Activated CD8-positive, alpha-beta T cell treated with anti-CD3 and anti-CD28 coated beads, Interleukin-2, amount 10 ng/mL, durations not matched to agents 7 days and 5 days (primary cell): ENCODE data around the gene WNT6. TPM values are rescaled to one million over a fixed set of nuclear protein-coding genes. Genes with fewer than 3 reads are reported as not detected.
A peak's percentile ranks its signal among the peaks of the same experiment; 100 is the strongest.

Experiments
- ATAC-seq: fragments of 150-1000 bp; cut with Tn5 transposase; one replicate; pipeline ENCODE4 v1.10.0; 2021; ENCODE audit warnings: moderate library complexity
- CTCF ChIA-PET: fragments of 350-600 bp; sonication (Branson Sonifier 250); formaldehyde crosslinking; loops from one replicate; lab custom pipeline; 2021; ENCODE audit warnings: antibody characterized with exemption; lab: Charles Lee
- POLR2A ChIA-PET: fragments of 350-600 bp; sonication (Branson Sonifier 250); formaldehyde crosslinking; loops from one replicate; lab custom pipeline; 2021; ENCODE audit warnings: antibody characterized with exemption; lab: Charles Lee
- DNase-seq: peaks from one replicate; pipeline ENCODE4 v3.0.0-alpha.2; 2020
- H3K27ac Mint-ChIP-seq: one replicate; pipeline ENCODE4 v1.8.0; 2021; ENCODE audit warnings: mild to moderate bottlenecking, mixed read lengths
- H3K27me3 Mint-ChIP-seq: one replicate; pipeline ENCODE4 v1.8.0; 2021; ENCODE audit warnings: low read depth, mixed read lengths
- H3K36me3 Mint-ChIP-seq: one replicate; pipeline ENCODE4 v1.8.0; 2021; ENCODE audit warnings: low read depth, mixed read lengths
- H3K4me1 Mint-ChIP-seq: one replicate; pipeline ENCODE4 v1.8.0; 2021; ENCODE audit warnings: low read depth, mixed read lengths
- H3K4me3 Mint-ChIP-seq: one replicate; pipeline ENCODE4 v1.8.0; 2021; ENCODE audit warnings: mild to moderate bottlenecking, mixed read lengths
- H3K9me3 Mint-ChIP-seq: one replicate; pipeline ENCODE4 v1.8.0; 2022; ENCODE audit warnings: mixed read lengths; ENCODE audit not compliant: insufficient read depth
- total RNA-seq, 2 experiments: library from RNA; stranded (reverse); gene quantifications; one replicate each; pipeline ENCODE4 v1.2.3, GENCODE V29; 2021

WNT6 gene
- total RNA-seq, 2 experiments from 2014 or later, result not detected

- ATAC-seq (no peak), DNase-seq (no peak)
- no peak overlapping the region for H3K27ac Mint-ChIP-seq
- no peaks in the 10 kb centered on the region for H3K36me3 Mint-ChIP-seq
- peaks cover 16% of the 10 kb centered on the region for H3K4me1 Mint-ChIP-seq
- POLR2A ChIA-PET, result interaction anchor here (0.6 to 1.0 kb wide), 2 partner anchors 9 to 12 kb away, joined by 3 read pairs; no protein-coding TSS in a partner anchor
- no peaks in the 10 kb centered on the region for H3K9me3 Mint-ChIP-seq
- CTCF ChIA-PET, result interaction anchor here (1.0 to 22.4 kb wide), 4 partner anchors 7 to 92 kb away, joined by 3 to 930 read pairs (median 60); no protein-coding TSS in a partner anchor
- no peak overlapping the region for H3K4me3 Mint-ChIP-seq
- peaks cover 55% of the 10 kb centered on the region for H3K27me3 Mint-ChIP-seq
Measured at GRCh38 chr2:218888341-218888740, 28.7 kb downstream of the WNT6 start.

DNA sequence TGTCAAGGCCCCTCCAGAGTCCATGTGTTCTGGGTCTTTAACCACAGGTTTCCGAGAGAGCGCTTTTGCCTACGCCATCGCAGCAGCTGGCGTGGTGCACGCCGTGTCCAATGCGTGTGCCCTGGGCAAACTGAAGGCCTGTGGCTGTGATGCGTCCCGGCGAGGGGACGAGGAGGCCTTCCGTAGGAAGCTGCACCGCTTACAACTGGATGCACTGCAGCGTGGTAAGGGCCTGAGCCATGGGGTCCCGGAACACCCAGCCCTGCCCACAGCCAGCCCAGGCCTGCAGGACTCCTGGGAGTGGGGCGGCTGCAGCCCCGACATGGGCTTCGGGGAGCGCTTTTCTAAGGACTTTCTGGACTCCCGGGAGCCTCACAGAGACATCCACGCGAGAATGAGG, 30.3 kb downstream of the WNT6 start:
- DNase-seq (no peak), ATAC-seq (no peak)
- Mint-ChIP-seq H3K36me3 (no peaks in the 10 kb centered on the region), H3K9me3 (no peaks in the 10 kb centered on the region), H3K4me1 (peaks cover 30% of the 10 kb centered on the region), H3K27me3 (peaks cover 57% of the 10 kb centered on the region), H3K27ac (no peak overlapping the region), H3K4me3 (no peak overlapping the region)
- CTCF ChIA-PET, result interaction anchor here (5.9 to 22.4 kb wide), 3 partner anchors 5 to 13 kb away, joined by 117 to 930 read pairs (median 930); partner anchors contain the start of gene WNT10A
- POLR2A ChIA-PET, result no interaction called here

DNA sequence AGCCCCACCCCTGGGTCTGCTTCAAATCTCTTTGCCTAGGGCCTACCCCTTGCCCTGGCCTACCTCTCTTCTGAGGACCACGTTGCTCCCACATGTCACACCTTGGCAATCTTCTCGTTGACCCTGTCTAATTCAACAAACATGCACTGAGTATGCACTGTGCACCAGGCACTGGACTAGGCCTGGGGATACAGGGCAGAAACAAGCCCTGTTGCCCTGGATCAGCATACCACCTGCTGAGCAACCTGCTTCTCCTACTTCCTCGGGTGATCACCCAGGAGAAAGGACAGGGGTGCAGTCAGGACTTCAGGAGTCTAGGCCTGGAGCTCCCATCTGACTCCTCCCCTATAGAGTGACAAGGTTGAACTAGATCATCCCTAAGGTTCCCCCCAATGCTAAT, 30.8 kb downstream of the WNT6 start:
- no peak overlapping the region for H3K27ac Mint-ChIP-seq
- no peak overlapping the region for H3K4me3 Mint-ChIP-seq
- DNase-seq (no peak), ATAC-seq (no peak)
- H3K36me3 Mint-ChIP-seq, result no peaks in the 10 kb centered on the region
- ChIA-PET POLR2A (no interaction called here), CTCF (interaction anchor here (10.3 kb wide), 1 partner anchor 12 kb away, joined by 930 read pairs; the partner anchor contains the start of gene WNT10A)
- H3K9me3 Mint-ChIP-seq, result no peaks in the 10 kb centered on the region
- peaks cover 54% of the 10 kb centered on the region for H3K27me3 Mint-ChIP-seq
- peaks cover 33% of the 10 kb centered on the region for H3K4me1 Mint-ChIP-seq

DNA sequence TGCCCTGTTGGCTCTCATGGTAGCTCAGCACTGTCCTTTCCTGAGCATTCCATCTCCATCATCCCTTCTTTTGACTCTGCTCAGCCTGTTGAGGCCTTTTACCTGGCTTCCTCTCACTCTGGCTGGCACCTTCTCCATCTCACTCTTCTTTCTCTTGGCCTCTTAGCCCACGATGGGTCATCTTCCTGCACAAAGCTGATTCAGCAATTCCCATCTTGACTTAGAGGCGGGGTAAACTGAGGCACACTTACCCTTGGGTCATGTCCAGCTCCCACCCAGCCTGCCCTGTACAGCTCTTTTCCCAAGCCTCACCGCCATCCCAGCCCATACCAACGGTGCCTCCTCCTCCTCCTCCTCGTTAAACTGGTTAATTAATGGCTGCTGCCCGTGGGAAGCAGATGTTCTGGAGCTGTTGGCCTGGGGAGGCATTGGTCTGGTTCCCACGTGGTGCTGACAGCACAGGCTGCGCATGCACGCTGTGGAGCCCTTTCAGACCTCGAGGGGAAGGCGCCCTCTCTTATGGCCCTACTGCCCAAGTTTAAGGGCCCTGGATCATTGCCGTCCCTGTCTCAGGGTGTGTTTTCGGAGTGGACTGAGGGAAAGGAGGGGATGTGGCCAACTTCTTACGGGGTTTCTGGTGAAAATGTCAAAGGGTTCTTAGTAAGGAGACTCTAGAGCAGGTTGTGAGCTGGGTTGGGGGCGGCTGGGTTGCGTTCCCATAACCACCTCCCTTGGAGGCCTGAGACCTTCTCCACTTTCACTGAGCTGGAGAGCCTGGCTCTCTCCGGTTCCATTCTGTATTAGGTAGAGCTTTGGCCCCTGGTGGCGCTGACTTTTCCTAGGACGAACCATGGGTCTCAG, 31.9 kb downstream of the WNT6 start:
- CTCF ChIA-PET, result interaction anchor here (1.1 to 10.3 kb wide), 3 partner anchors 13 to 109 kb away, joined by 4 to 930 read pairs (median 12); partner anchors contain the start of genes CYP27A1 and WNT10A
- no peak overlapping the region for H3K27ac Mint-ChIP-seq

GRCh38 chr2:218892693-218893348, 33.2 kb downstream of the WNT6 start:
- H3K27me3 Mint-ChIP-seq, result peaks cover 52% of the 10 kb centered on the region
- H3K4me1 Mint-ChIP-seq, result peaks cover 48% of the 10 kb centered on the region
- ChIA-PET CTCF (interaction anchor here (0.5 to 10.3 kb wide), 4 partner anchors 12 to 111 kb away, joined by 3 to 930 read pairs (median 8); partner anchors contain the start of genes CYP27A1 and WNT10A), POLR2A (interaction anchor here (0.6 to 3.2 kb wide), 6 partner anchors 9 to 221 kb away, joined by 3 to 14 read pairs (median 4); partner anchors contain the start of genes RNF25, STK36 and WNT10A)
- H3K36me3 Mint-ChIP-seq, result no peaks in the 10 kb centered on the region
- ATAC-seq (peak; percentile 61), DNase-seq (peak; percentile 84)
- peak overlapping the region; percentile 79 for H3K27ac Mint-ChIP-seq
- H3K9me3 Mint-ChIP-seq, result no peaks in the 10 kb centered on the region
- peak overlapping the region; percentile 72 for H3K4me3 Mint-ChIP-seq

More for the DNA sequence above, 31.9 kb downstream of the WNT6 start:
- no peak overlapping the region for H3K4me3 Mint-ChIP-seq
- H3K36me3 Mint-ChIP-seq, result no peaks in the 10 kb centered on the region
- peaks cover 58% of the 10 kb centered on the region for H3K27me3 Mint-ChIP-seq
- H3K4me1 Mint-ChIP-seq, result peaks cover 44% of the 10 kb centered on the region
- DNase-seq (no peak), ATAC-seq (no peak)
- H3K9me3 Mint-ChIP-seq, result no peaks in the 10 kb centered on the region
- POLR2A ChIA-PET, result interaction anchor here (2.6 kb wide), 1 partner anchor 10 kb away, joined by 9 read pairs; no protein-coding TSS in a partner anchor

DNA sequence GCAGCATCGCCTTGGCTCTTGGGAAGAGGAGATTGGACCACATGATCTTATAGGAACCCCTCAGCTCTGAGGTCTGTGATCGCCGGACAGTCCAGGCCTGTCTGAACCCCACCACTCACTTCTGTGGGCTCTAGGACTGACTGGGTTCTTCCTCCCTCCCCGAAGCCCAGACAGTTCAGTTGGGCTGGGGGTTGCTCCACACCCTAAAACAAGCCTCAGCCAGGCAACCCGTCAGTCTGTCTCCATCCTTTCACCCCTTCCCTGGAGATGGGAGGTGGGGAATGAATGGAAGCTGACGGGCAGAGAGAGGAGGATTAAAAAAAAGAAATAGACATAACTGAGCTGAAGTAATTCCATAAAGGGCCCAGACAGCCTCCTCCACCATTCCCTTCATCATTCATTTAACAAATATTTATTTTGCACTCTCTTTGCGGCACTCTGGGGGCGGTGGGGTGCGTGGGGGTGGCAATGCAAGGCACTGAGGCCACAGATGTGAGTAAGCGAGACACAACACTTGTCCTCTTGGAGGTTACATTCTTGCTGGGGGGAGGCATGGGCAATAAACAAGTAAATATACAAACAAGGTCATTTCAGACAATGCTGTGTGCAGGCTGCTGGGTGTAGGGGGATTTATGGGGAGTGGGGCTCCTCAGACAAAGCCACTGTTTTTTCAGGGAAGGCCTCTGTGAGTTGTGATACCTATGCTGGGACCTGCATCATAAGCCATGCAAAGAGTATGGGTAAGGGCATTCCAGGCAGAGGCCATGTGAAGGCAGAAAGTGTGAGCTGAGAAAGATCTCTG, 33.9 kb downstream of the WNT6 start:
- Mint-ChIP-seq H3K27ac (peak overlapping the region; percentile 76), H3K27me3 (peaks cover 55% of the 10 kb centered on the region), H3K36me3 (no peaks in the 10 kb centered on the region)

GRCh38 chr2:218894151-218894879, 34.7 kb downstream of the WNT6 start:
- H3K4me3 Mint-ChIP-seq, result no peak overlapping the region
- peak overlapping the region; percentile 76 for H3K27ac Mint-ChIP-seq
- CTCF ChIA-PET, result interaction anchor here (2.5 to 10.3 kb wide), 2 partner anchors 15 to 16 kb away, joined by 12 to 930 read pairs; partner anchors contain the start of gene WNT10A
- peaks cover 58% of the 10 kb centered on the region for H3K4me1 Mint-ChIP-seq
- H3K36me3 Mint-ChIP-seq, result no peaks in the 10 kb centered on the region
- peaks cover 54% of the 10 kb centered on the region for H3K27me3 Mint-ChIP-seq
- DNase-seq, result no peak
- POLR2A ChIA-PET, result interaction anchor here (2.6 to 3.2 kb wide), 2 partner anchors 11 to 13 kb away, joined by 9 to 14 read pairs; no protein-coding TSS in a partner anchor
- no peak for ATAC-seq
- H3K9me3 Mint-ChIP-seq, result no peaks in the 10 kb centered on the region

More for the DNA sequence above, 33.9 kb downstream of the WNT6 start:
- CTCF ChIA-PET, result interaction anchor here (2.5 to 10.3 kb wide), 2 partner anchors 15 to 16 kb away, joined by 12 to 930 read pairs; partner anchors contain the start of gene WNT10A
- H3K4me1 Mint-ChIP-seq, result peaks cover 55% of the 10 kb centered on the region
- H3K4me3 Mint-ChIP-seq, result peak overlapping the region; percentile 72
- ATAC-seq (no peak), DNase-seq (no peak)
- POLR2A ChIA-PET, result interaction anchor here (1.1 to 3.2 kb wide), 4 partner anchors 10 to 17 kb away, joined by 3 to 14 read pairs (median 6); no protein-coding TSS in a partner anchor
- H3K9me3 Mint-ChIP-seq, result no peaks in the 10 kb centered on the region

- DNase-seq, result no peak
- Mint-ChIP-seq H3K4me1 (peaks cover 58% of the 10 kb centered on the region), H3K27ac (peak overlapping the region; percentile 7), H3K4me3 (no peak overlapping the region), H3K36me3 (no peaks in the 10 kb centered on the region), H3K9me3 (no peaks in the 10 kb centered on the region), H3K27me3 (peaks cover 56% of the 10 kb centered on the region)
- CTCF ChIA-PET, result interaction anchor here (10.3 kb wide), 1 partner anchor 16 kb away, joined by 930 read pairs; the partner anchor contains the start of gene WNT10A
- POLR2A ChIA-PET, result interaction anchor here (3.2 to 4.2 kb wide), 2 partner anchors 11 to 15 kb away, joined by 14 to 31 read pairs; partner anchors contain the start of gene WNT10A
- no peak for ATAC-seq
Measured at GRCh38 chr2:218894880-218895157, 35.2 kb downstream of the WNT6 start.

DNA sequence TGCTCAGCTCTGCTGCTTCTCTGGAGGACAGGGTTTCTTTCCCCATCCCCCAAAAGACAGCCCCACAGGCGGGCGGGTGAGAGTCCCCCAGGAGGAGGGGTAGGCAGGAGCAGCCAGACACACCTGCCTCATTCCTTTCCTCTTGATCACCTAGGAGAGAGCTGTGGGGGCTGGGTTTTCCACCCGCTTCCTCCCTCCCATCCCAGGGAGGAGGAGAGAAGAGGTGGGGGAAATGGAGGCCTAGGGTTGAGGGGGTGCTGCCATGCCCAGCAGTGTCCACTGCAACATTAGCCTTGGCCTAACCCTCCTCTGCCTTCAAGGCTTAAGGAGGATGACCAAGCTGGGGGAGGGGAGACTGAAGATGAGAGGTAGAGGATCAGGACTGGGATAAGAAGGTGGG, 35.7 kb downstream of the WNT6 start:
- Mint-ChIP-seq H3K4me3 (no peak overlapping the region), H3K36me3 (no peaks in the 10 kb centered on the region), H3K9me3 (no peaks in the 10 kb centered on the region), H3K27ac (no peak overlapping the region), H3K27me3 (peaks cover 55% of the 10 kb centered on the region), H3K4me1 (peaks cover 58% of the 10 kb centered on the region)
- ChIA-PET POLR2A (interaction anchor here (1.9 to 4.2 kb wide), 3 partner anchors 11 to 16 kb away, joined by 10 to 31 read pairs (median 14); partner anchors contain the start of gene WNT10A), CTCF (interaction anchor here (0.7 to 10.3 kb wide), 3 partner anchors 17 to 185 kb away, joined by 3 to 930 read pairs (median 3); partner anchors contain the start of gene WNT10A)
- ATAC-seq (no peak), DNase-seq (no peak)
